Neural cell (in vitro differentiated cells): ENCODE measurements around the gene KIF5B. TPM values are rescaled to one million over a fixed set of nuclear protein-coding genes. Genes with fewer than 3 reads are reported as not detected.

Experiments
- H2AFZ ChIP-seq: fragments of 200-600, 300-800 bp; sonication (generic), shearing (Covaris generic); 2 replicates; pipeline ENCODE4 v1.6.0; 2014; ENCODE audit warnings: low read depth, mild to moderate bottlenecking, antibody characterized with exemption, low read length, moderate library complexity
- H3F3A ChIP-seq: fragments of 200-600 bp; shearing (Covaris generic); 2 replicates; pipeline ENCODE4 v1.6.1; 2016; ENCODE audit warnings: mild to moderate bottlenecking, moderate library complexity, mixed read lengths, antibody characterized with exemption, low read length; ENCODE audit not compliant: insufficient read depth, poor library complexity, severe bottlenecking
- H3K27ac ChIP-seq: fragments of 200-600, 300-800 bp; sonication (generic), shearing (Covaris generic); 2 replicates; pipeline ENCODE4 v1.5.1; 2014; ENCODE audit warnings: mild to moderate bottlenecking, low read length, moderate library complexity
- H3K27me3 ChIP-seq: fragments of 300-800, 200-600 bp; sonication (generic), shearing (Covaris generic); 2 replicates; pipeline ENCODE4 v1.6.0; 2014; ENCODE audit warnings: mild to moderate bottlenecking, low read depth, low read length, moderate library complexity; ENCODE audit not compliant: insufficient read depth
- H3K36me3 ChIP-seq: fragments of 300-800, 200-600 bp; sonication (generic), shearing (Covaris generic); 2 replicates; pipeline ENCODE4 v1.5.1; 2014; ENCODE audit warnings: mild to moderate bottlenecking, antibody characterized with exemption, low read length, moderate library complexity; ENCODE audit not compliant: insufficient read depth
- H3K4me2 ChIP-seq: fragments of 300-800, 200-600 bp; sonication (generic), shearing (Covaris generic); 2 replicates; pipeline ENCODE4 v1.6.0; 2014; ENCODE audit warnings: mild to moderate bottlenecking, low read length
- H3K4me3 ChIP-seq: fragments of 300-800, 200-600 bp; sonication (generic), shearing (Covaris generic); 2 replicates; pipeline ENCODE4 v1.5.1; 2014; ENCODE audit warnings: mild to moderate bottlenecking, low read length, moderate library complexity
- H3K79me2 ChIP-seq: fragments of 200-600 bp; shearing (Covaris generic); replicated peaks from 2 replicates; pipeline ENCODE4 v1.6.0; 2014; ENCODE audit warnings: mild to moderate bottlenecking, low read length, moderate library complexity; ENCODE audit not compliant: insufficient read depth
- H3K9ac ChIP-seq: fragments of 300-800, 200-600 bp; sonication (generic), shearing (Covaris generic); 2 replicates; pipeline ENCODE4 v1.6.1; 2016; ENCODE audit warnings: mild to moderate bottlenecking, low read length, mixed read lengths
- H3K9me2 ChIP-seq: fragments of 200-600 bp; shearing (Covaris generic); 2 replicates; pipeline ENCODE4 v1.6.1; 2016; ENCODE audit warnings: mild to moderate bottlenecking, low read length, mixed read lengths; ENCODE audit not compliant: insufficient read depth
- H3K9me3 ChIP-seq: fragments of 200-600, 300-800 bp; sonication (generic), shearing (Covaris generic); 2 replicates; pipeline ENCODE4 v1.6.1; 2016; ENCODE audit warnings: mild to moderate bottlenecking, mixed run types, low read length, moderate library complexity, mixed read lengths
- H4K20me1 ChIP-seq: fragments of 200-600 bp; shearing (Covaris generic); 2 replicates; pipeline ENCODE4 v1.6.1; 2016; ENCODE audit warnings: mild to moderate bottlenecking, mixed run types; ENCODE audit not compliant: insufficient read depth
- EP300 ChIP-seq: fragments of 450-650 bp; conservative IDR thresholded peaks from 2 replicates; pipeline ENCODE4 v1.6.1; 2014; ENCODE audit warnings: antibody characterized with exemption, mild to moderate bottlenecking, moderate library complexity; ENCODE audit not compliant: poor library complexity, severe bottlenecking
- EZH2 ChIP-seq: fragments of 200-600, 300-800 bp; shearing (Covaris generic), sonication (generic); IDR thresholded peaks from 2 replicates; pipeline ENCODE4 v1.6.1; 2014; ENCODE audit warnings: antibody characterized with exemption, low read length, borderline replicate concordance, mild to moderate bottlenecking; ENCODE audit not compliant: insufficient read depth, poor library complexity, severe bottlenecking
- MXI1 ChIP-seq: fragments of 450-650 bp; conservative IDR thresholded peaks from 2 replicates; pipeline ENCODE4 v1.6.1; 2014; ENCODE audit warnings: antibody characterized with exemption, mild to moderate bottlenecking; ENCODE audit not compliant: poor library complexity, severe bottlenecking
- POLR2AphosphoS5 ChIP-seq: IDR thresholded peaks from 2 replicates; pipeline ENCODE4 v1.6.1; 2012
- RAD21 ChIP-seq: fragments of 450-650 bp; conservative IDR thresholded peaks from 2 replicates; pipeline ENCODE4 v1.6.1; 2014; ENCODE audit warnings: antibody characterized with exemption, mild to moderate bottlenecking, moderate library complexity
- SMC3 ChIP-seq: fragments of 450-650 bp; conservative IDR thresholded peaks from 2 replicates; pipeline ENCODE4 v1.6.1; 2014; ENCODE audit warnings: antibody characterized with exemption, mild to moderate bottlenecking, moderate library complexity; ENCODE audit not compliant: poor library complexity
- TAF1 ChIP-seq: IDR thresholded peaks from 2 replicates; pipeline ENCODE4 v1.6.1; 2012; ENCODE audit warnings: low read depth
- polyA plus RNA-seq: library from polyadenylated mRNA; depleted of rRNA; stranded (reverse); fragments of >200 nt; gene quantifications from 2 replicates; pipeline ENCODE4 v1.2.3, GENCODE V29; 2014
- TF ChIP-seq, protein P1 (sequence below): IDR thresholded peaks from 2 replicates; pipeline ENCODE4 v1.6.1; 2012; ENCODE audit warnings: borderline replicate concordance
- TF ChIP-seq, protein P2 (sequence below): fragments of 450-650 bp; IDR thresholded peaks from 2 replicates; pipeline ENCODE4 v1.5.1; 2014; ENCODE audit warnings: antibody characterized with exemption, mild to moderate bottlenecking, moderate library complexity; ENCODE audit not compliant: poor library complexity, severe bottlenecking

KIF5B gene
- polyA plus RNA-seq, 1 donor from 2014 or later, result 96.3 TPM

DNA sequence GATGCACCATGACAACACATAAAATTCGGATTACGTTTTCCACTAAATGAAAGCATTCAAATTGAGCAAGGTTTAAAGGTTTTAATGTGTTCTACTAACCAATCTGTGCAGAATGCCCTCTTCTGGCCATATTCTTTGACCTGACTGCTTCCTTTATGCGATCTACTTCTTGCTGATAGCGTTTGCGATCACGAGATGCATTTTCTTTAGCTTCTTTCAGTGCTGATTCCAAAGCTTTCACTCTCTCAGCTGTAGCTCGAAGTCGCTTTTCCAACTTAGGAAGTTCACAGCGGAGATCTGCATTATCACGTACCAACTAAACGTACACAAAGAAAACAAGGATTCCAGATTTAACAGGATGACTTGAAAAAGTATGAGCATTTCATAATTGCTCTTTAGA lies 39.2 kb downstream of the KIF5B start:
- H3K9me2 ChIP-seq, result no peaks in the 10 kb centered on the region
- no peak for TF ChIP-seq EP300
- TF ChIP-seq, protein P1, sequence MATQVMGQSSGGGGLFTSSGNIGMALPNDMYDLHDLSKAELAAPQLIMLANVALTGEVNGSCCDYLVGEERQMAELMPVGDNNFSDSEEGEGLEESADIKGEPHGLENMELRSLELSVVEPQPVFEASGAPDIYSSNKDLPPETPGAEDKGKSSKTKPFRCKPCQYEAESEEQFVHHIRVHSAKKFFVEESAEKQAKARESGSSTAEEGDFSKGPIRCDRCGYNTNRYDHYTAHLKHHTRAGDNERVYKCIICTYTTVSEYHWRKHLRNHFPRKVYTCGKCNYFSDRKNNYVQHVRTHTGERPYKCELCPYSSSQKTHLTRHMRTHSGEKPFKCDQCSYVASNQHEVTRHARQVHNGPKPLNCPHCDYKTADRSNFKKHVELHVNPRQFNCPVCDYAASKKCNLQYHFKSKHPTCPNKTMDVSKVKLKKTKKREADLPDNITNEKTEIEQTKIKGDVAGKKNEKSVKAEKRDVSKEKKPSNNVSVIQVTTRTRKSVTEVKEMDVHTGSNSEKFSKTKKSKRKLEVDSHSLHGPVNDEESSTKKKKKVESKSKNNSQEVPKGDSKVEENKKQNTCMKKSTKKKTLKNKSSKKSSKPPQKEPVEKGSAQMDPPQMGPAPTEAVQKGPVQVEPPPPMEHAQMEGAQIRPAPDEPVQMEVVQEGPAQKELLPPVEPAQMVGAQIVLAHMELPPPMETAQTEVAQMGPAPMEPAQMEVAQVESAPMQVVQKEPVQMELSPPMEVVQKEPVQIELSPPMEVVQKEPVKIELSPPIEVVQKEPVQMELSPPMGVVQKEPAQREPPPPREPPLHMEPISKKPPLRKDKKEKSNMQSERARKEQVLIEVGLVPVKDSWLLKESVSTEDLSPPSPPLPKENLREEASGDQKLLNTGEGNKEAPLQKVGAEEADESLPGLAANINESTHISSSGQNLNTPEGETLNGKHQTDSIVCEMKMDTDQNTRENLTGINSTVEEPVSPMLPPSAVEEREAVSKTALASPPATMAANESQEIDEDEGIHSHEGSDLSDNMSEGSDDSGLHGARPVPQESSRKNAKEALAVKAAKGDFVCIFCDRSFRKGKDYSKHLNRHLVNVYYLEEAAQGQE, result no peak
- no peak for TF ChIP-seq TAF1
- TF ChIP-seq, protein P2, sequence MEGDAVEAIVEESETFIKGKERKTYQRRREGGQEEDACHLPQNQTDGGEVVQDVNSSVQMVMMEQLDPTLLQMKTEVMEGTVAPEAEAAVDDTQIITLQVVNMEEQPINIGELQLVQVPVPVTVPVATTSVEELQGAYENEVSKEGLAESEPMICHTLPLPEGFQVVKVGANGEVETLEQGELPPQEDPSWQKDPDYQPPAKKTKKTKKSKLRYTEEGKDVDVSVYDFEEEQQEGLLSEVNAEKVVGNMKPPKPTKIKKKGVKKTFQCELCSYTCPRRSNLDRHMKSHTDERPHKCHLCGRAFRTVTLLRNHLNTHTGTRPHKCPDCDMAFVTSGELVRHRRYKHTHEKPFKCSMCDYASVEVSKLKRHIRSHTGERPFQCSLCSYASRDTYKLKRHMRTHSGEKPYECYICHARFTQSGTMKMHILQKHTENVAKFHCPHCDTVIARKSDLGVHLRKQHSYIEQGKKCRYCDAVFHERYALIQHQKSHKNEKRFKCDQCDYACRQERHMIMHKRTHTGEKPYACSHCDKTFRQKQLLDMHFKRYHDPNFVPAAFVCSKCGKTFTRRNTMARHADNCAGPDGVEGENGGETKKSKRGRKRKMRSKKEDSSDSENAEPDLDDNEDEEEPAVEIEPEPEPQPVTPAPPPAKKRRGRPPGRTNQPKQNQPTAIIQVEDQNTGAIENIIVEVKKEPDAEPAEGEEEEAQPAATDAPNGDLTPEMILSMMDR, result peak; percentile 12
- TF ChIP-seq RAD21, result no peak
- TF ChIP-seq EZH2, result no peak
- H3K9ac ChIP-seq, result no peak overlapping the region
- H3F3A ChIP-seq, result no peaks in the 10 kb centered on the region
- H2AFZ ChIP-seq, result no peak overlapping the region
- H3K9me3 ChIP-seq, result no peaks in the 10 kb centered on the region
- no peaks in the 10 kb centered on the region for H3K79me2 ChIP-seq
- no peak overlapping the region for H3K4me3 ChIP-seq
- H3K27me3 ChIP-seq, result no peaks in the 10 kb centered on the region
- H3K4me2 ChIP-seq, result no peak overlapping the region
- H3K27ac ChIP-seq, result no peak overlapping the region
- peaks cover 20% of the 10 kb centered on the region for H3K36me3 ChIP-seq
- no peaks in the 10 kb centered on the region for H4K20me1 ChIP-seq

DNA sequence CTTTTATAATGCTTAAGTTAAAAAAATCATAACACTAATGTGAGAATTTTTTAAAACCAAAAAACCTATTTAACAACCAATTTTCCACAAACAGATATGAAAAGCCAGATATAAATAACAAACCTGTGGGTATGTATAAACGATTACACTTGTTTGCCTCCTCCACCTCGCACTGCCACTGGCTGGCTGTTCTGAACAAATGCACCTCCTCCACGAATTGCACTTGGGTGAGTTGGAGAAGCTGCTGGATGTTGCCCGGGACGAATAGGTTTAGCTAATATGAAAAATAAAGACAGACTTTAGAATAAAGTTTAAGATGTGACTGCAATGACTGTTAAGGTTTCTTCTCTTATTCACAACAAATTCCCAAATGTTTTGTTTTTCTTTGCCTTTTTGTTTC lies 40.8 kb downstream of the KIF5B start:
- H3K9ac ChIP-seq, result no peak overlapping the region
- H3K4me3 ChIP-seq, result no peak overlapping the region
- H3K4me2 ChIP-seq, result no peak overlapping the region
- TF ChIP-seq EZH2 (no peak), TAF1 (no peak), EP300 (no peak), POLR2AphosphoS5 (no peak), RAD21 (no peak), SMC3 (no peak), MXI1 (no peak)
- TF ChIP-seq, protein P1, result no peak
- TF ChIP-seq, protein P2, result no peak
- H3K9me2 ChIP-seq, result no peaks in the 10 kb centered on the region
- H4K20me1 ChIP-seq, result no peaks in the 10 kb centered on the region
- H3F3A ChIP-seq, result no peaks in the 10 kb centered on the region
- no peak overlapping the region for H3K27ac ChIP-seq
- no peaks in the 10 kb centered on the region for H3K9me3 ChIP-seq
- no peak overlapping the region for H2AFZ ChIP-seq
- H3K27me3 ChIP-seq, result no peaks in the 10 kb centered on the region
- no peaks in the 10 kb centered on the region for H3K79me2 ChIP-seq
- peaks cover 11% of the 10 kb centered on the region for H3K36me3 ChIP-seq
